Spleen (tissue), 11 donors: ENCODE data around the gene SLC35F1. TPM values are rescaled to one million over a fixed set of nuclear protein-coding genes. Genes with fewer than 3 reads are reported as not detected.

ENCODE experiments used
- DNase-seq: peaks from one replicate; pipeline ENCODE4 v3.0.0-alpha.2; 2020
- H3K27ac ChIP-seq, 8 donors: fragments of 200-600 bp; sonication (generic) in 7 of 8; 1 replicate in 4 of 8; 2 replicates in 4 of 8; pipeline versions ENCODE4 v1.5.0 to v1.8.0; 2016 to 2021; ENCODE audit warnings: inconsistent platforms in 4 of 8, mild to moderate bottlenecking in 4 of 8, moderate library complexity in 1 of 8
- H3K27me3 ChIP-seq, 7 donors: fragments of 200-600 bp; sonication (generic) in 6 of 7; replicated peaks in 1 of 7; 1 replicate in 4 of 7; 2 replicates in 3 of 7; pipeline versions ENCODE4 v1.5.0 to v1.8.0; 2016 to 2021; ENCODE audit warnings: inconsistent platforms in 3 of 7, mild to moderate bottlenecking in 1 of 7
- H3K36me3 ChIP-seq, 6 donors: fragments of 200-600 bp; sonication (generic) in 5 of 6; 1 replicate in 4 of 6; 2 replicates in 2 of 6; pipeline versions ENCODE4 v1.5.0 to v1.8.0; 2016 to 2021; ENCODE audit warnings: inconsistent platforms in 2 of 6
- H3K4me1 ChIP-seq, 6 donors: fragments of 200-600 bp; sonication (generic) in 5 of 6; 1 replicate in 3 of 6; 2 replicates in 3 of 6; pipeline versions ENCODE4 v1.5.0 to v1.8.0; 2016 to 2021; ENCODE audit warnings: inconsistent platforms in 3 of 6
- H3K4me3 ChIP-seq, 8 donors: fragments of 200-600 bp; sonication (generic) in 7 of 8; 1 replicate in 4 of 8; 2 replicates in 4 of 8; pipeline versions ENCODE4 v1.5.0 to v1.8.0; 2016 to 2021; ENCODE audit warnings: inconsistent platforms in 4 of 8, mild to moderate bottlenecking in 4 of 8, moderate library complexity in 2 of 8
- H3K9me3 ChIP-seq, 8 donors: fragments of 200-600 bp; sonication (generic) in 7 of 8; 1 replicate in 4 of 8; 2 replicates in 4 of 8; pipeline versions ENCODE4 v1.5.0 to v1.8.0; 2016 to 2021; ENCODE audit warnings: inconsistent platforms in 4 of 8
- POLR2A ChIP-seq, 3 donors: fragments of 450-650 bp; IDR thresholded peaks; one replicate each; pipeline ENCODE4 v1.5.1; 2017; ENCODE audit warnings: antibody characterized with exemption in 3 of 3, mild to moderate bottlenecking in 1 of 3
- POLR2AphosphoS5 ChIP-seq, 3 donors: sonication (generic); formaldehyde crosslinking; IDR thresholded peaks; one replicate each; pipeline ENCODE4 v1.5.1; 2017; ENCODE audit warnings: antibody characterized with exemption in 3 of 3
- whole genome bisulfite sequencing, 5 donors: extraction: QIAGEN DNeasy Blood & Tissue Kit in 3 of 5; methylation state at CpG; one replicate each; pipeline versions ENCODE4 v1.1.5 to v1.1.7; 2013 to 2018; 5-methylcytosine and 5-hydroxymethylcytosine counted together
- intact Hi-C: fragments of 100-400 bp; cut with DNase I; formaldehyde crosslinking; loops from one replicate; pipeline ENCODE4 v1.15.0; 2023; ENCODE audit warnings: low total_unique reads
- polyA plus RNA-seq, 3 donors: library from polyadenylated mRNA; stranded (reverse); fragments of 200-250 nt; gene quantifications; one replicate each; pipeline ENCODE4 v1.2.1, GENCODE V29; 2013
- total RNA-seq, 7 donors: library from RNA; depleted of rRNA in 3 of 7; stranded (reverse); fragments of >200 nt in 3 of 7; fragmentation: NEBNext Ultra II Directional in 4 of 7; extraction: Animal tissue kit (Norgen Biotek cat#: 25700) in 4 of 7; gene quantifications; one replicate each; pipeline versions ENCODE4 v1.1.0 to v1.2.1, GENCODE V29; 2016 to 2021
- TF ChIP-seq, protein P1 (sequence below), 11 experiments: fragments of 200-600 bp in 7 of 11; fragments of 450-650 bp in 4 of 11; sonication (generic) in 4 of 11; IDR thresholded peaks in 8 of 11; conservative IDR thresholded peaks in 3 of 11; 1 replicate in 7 of 11; 2 replicates in 4 of 11; pipeline versions ENCODE4 v1.4.0 to v1.8.0; 2016 to 2021; ENCODE audit warnings: antibody characterized with exemption in 11 of 11, inconsistent platforms in 4 of 11, mild to moderate bottlenecking in 1 of 11
- donor health status: healthy with polysubstance abuse.
- donor health status: DM: no; HTN: no; CAD: no; lungs with moderate emphysema.
- donor health status: DM: no; HTN: no; CAD: no.
- donor health status: Bipolar disorder and iron deficiency.
- donor health status: healthy.
- donor health status: DM: no; HTN: no; CAD: no.
- donor health status: DM: yes; HTN: yes; CAD: no.

Gene SLC35F1
- total and polyA plus RNA-seq, 10 donors, result 0.13 to 4.0 (median 1.6) TPM

DNA sequence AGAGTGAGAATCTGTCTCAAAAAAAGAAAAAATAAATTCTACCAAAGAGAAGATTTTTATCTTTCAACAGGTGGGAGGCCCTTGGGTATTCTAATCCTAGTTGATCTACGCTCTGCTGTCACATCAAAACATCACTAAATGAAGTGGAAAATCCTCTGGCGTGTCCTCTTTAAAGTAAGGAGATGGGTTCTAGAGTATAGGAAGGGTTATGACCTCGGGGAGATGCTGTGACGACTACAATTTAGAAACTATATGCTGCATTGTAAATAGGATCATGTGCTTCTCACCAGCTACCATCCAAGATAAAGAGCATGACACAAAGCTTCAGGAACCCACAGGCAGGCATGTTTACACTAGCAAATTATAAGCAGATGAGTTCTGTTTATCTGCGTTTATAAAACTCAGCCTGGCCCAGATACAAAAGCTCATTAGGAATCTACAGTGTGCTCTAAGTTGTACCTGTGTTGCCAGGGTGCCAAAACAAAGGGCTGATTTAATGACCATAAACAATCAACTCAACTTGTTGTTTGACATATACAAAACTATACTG, 443.9 kb downstream of the SLC35F1 start:
- H3K36me3 ChIP-seq, result no peaks in the 10 kb centered on the region
- no peaks in the 10 kb centered on the region for H3K27me3 ChIP-seq
- no peaks in the 10 kb centered on the region for H3K4me1 ChIP-seq
- no peak for DNase-seq
- 79 to 83% (median 80%) methylated on average over 5 of the region's 5 CpGs for WGBS, 5 donors
- H3K9me3 ChIP-seq, result no peaks in the 10 kb centered on the region
- TF ChIP-seq POLR2AphosphoS5 (IDR thresholded peaks at IDR 0.05) (no peak), POLR2A (IDR thresholded peaks at IDR 0.05) (no peak)
- TF ChIP-seq, protein P1, sequence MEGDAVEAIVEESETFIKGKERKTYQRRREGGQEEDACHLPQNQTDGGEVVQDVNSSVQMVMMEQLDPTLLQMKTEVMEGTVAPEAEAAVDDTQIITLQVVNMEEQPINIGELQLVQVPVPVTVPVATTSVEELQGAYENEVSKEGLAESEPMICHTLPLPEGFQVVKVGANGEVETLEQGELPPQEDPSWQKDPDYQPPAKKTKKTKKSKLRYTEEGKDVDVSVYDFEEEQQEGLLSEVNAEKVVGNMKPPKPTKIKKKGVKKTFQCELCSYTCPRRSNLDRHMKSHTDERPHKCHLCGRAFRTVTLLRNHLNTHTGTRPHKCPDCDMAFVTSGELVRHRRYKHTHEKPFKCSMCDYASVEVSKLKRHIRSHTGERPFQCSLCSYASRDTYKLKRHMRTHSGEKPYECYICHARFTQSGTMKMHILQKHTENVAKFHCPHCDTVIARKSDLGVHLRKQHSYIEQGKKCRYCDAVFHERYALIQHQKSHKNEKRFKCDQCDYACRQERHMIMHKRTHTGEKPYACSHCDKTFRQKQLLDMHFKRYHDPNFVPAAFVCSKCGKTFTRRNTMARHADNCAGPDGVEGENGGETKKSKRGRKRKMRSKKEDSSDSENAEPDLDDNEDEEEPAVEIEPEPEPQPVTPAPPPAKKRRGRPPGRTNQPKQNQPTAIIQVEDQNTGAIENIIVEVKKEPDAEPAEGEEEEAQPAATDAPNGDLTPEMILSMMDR (IDR thresholded peaks at IDR 0.05 in 8 of 11, conservative IDR thresholded peaks at IDR 0.05 in 3 of 11), result no peak
- no peak overlapping the region for H3K27ac ChIP-seq
- intact Hi-C loops, result no loop called here
- H3K4me3 ChIP-seq, result no peak overlapping the region

DNA sequence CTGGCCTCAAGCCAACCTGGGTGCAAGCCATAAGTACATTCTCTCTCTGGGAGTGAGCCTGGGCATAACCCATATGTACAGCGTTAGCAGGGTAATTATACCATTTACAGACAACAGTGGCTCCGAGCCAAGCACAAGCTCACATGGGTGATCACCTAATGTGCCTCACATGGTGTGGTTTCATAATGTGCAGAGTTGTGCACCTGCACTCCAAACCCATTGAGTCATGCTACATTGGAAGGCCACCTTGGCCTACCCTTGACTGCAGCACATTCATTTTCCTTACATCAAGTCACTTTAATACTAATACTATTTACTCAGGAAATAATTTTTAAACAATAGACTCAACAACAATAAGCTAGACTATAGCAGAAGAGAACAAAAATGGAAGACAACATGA, 446.5 kb downstream of the SLC35F1 start:
- 75 to 98% (median 90%) methylated on average over 2 of the region's 2 CpGs for WGBS, 5 donors
- TF ChIP-seq POLR2A (IDR thresholded peaks at IDR 0.05) (no peak), POLR2AphosphoS5 (IDR thresholded peaks at IDR 0.05) (no peak)
- TF ChIP-seq, protein P1 (IDR thresholded peaks at IDR 0.05 in 8 of 11, conservative IDR thresholded peaks at IDR 0.05 in 3 of 11), result no peak
- Histone ChIP-seq H3K36me3 (no peaks in the 10 kb centered on the region), H3K4me1 (no peaks in the 10 kb centered on the region), H3K27ac (no peak overlapping the region), H3K27me3 (no peaks in the 10 kb centered on the region), H3K9me3 (no peaks in the 10 kb centered on the region), H3K4me3 (no peak overlapping the region)
- intact Hi-C loops, result no loop called here
- DNase-seq, result no peak

DNA sequence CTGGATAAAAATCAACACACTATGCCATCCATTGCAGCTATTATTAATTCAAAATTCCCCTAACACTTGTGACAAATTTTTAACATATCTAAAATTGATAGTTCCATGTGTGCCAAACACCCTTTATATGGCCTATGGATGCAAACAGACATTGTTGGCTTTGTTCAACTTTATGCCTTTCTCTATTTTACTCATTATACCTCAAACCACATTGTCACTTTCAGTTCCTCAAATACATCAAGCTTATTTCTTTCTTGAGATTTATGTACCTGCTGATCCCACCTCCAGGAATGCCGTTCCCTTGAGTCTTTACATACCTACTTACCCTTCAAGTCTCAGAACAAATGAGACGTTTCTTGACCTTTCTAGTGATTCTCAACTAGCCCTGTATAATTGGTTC, 447.6 kb downstream of the SLC35F1 start:
- Histone ChIP-seq H3K27me3 (no peaks in the 10 kb centered on the region), H3K9me3 (no peaks in the 10 kb centered on the region), H3K4me1 (no peaks in the 10 kb centered on the region), H3K27ac (no peak overlapping the region), H3K36me3 (no peaks in the 10 kb centered on the region), H3K4me3 (no peak overlapping the region)
- 67 to 77% (median 69%) methylated on average over 2 of the region's 2 CpGs for WGBS, 5 donors
- intact Hi-C loops, result no loop called here
- TF ChIP-seq POLR2A (IDR thresholded peaks at IDR 0.05) (no peak), POLR2AphosphoS5 (IDR thresholded peaks at IDR 0.05) (no peak)
- TF ChIP-seq, protein P1 (IDR thresholded peaks at IDR 0.05 in 8 of 11, conservative IDR thresholded peaks at IDR 0.05 in 3 of 11), result no peak
- no peak for DNase-seq

DNA sequence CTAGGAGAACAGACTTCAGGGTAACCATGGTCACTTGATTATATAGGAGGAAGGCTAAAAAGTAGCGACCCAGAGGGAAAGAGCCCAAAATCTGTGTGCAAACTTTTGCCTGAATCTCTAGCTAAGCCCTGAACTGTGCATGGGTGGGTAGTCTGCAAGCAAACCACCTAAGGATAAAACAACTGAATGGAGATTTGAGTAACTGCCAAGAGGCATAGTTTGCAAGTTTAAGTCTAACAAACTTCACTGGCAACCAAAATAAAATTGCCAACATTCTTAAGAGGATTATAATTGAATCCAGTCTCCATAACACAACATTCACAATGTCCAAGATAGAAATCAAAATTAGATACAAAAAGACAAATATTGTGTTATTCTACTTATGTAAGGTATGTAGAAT, 449.0 kb downstream of the SLC35F1 start:
- intact Hi-C loops, result no loop called here
- Histone ChIP-seq H3K27me3 (no peaks in the 10 kb centered on the region), H3K9me3 (no peaks in the 10 kb centered on the region), H3K36me3 (no peaks in the 10 kb centered on the region), H3K27ac (no peak overlapping the region), H3K4me3 (no peak overlapping the region), H3K4me1 (no peaks in the 10 kb centered on the region)
- no peak for TF ChIP-seq POLR2AphosphoS5 (IDR thresholded peaks at IDR 0.05)
- TF ChIP-seq POLR2A (IDR thresholded peaks at IDR 0.05), result no peak
- TF ChIP-seq, protein P1 (IDR thresholded peaks at IDR 0.05 in 8 of 11, conservative IDR thresholded peaks at IDR 0.05 in 3 of 11), result no peak
- DNase-seq, result no peak
- WGBS, 5 donors, result 63 to 82% (median 78%) methylated on average over 1 of the region's 1 CpG
